Fibroblast of skin of right biceps (primary cell): Measurements from ENCODE around the gene BPIFA1.

Experiments
- DNase-seq: peaks from one replicate; pipeline ENCODE4 v3.0.0-alpha.2; 2013

The BPIFA1 gene

DNA sequence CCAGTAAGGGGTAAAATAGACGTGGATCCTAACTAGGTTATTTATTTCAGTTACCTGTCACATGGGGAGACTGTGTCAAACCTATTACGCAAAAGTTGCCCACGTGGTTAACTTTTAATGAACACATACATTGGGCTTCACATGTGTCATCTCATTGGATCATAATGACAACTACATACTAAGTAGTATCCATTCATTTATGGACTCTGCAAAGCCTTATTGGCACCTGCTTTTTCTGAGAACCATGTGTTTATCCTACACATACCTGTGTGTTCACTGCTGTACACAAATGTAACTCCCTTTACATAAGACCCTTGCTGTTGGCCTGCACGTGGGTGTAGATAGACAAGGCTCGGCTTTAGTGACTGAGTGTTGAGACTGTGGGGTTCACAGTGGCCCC is 5.1 kb downstream of the BPIFA1 start:
- DNase-seq: no peak

DNA sequence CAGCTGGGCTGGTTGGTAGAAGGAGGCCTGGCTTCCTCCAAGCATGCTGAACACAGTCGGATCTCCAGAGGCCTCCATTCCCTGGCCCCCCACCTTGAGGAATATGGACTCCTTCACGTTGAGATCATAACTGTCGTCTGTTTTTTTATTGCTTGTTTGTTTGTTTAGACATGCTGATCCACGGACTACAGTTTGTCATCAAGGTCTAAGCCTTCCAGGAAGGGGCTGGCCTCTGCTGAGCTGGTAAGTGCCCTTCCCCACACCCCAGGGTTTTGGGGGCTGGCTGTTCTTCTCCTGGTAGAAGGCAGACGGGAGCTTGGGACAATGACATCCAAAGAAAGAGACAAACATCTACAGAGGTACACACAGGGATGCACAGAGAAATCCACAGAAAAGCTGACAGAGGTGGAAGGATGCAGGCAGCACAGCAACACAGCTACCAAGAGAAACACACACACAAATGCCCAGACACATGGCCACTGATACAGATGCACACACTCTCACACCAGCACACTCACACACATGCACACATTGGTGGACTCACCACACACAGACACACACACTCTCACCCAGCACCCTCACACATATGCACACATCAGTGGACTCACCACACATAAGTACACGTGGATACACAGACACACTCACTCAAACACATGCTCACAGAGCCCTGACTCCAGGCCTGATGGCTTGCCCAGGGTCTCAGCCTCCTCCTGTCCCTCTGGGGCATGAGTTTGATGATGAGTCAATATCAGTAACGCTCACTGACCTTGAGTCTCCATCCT is 6.7 kb downstream of the BPIFA1 start:
- DNase-seq: no peak

DNA sequence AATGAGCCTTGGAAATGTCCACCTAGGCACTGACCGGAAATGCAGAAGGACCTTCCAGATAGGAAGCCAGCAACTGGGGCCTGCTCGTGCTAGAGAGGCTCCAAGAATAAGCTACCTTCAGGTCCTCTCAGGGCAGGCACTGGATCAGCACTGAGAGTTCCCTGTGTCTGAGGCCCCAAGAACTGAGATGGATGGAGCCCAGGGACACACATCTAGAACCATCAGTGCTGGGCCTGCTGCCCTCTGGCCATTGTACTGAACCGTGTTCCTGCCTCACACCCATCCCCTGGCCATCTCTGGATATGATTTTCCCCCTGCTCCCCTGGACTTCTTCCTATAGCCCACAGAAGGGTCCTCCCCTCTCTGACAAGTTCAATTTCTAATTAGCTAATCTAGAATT is 10.3 kb downstream of the BPIFA1 start:
- no peak for DNase-seq

DNA sequence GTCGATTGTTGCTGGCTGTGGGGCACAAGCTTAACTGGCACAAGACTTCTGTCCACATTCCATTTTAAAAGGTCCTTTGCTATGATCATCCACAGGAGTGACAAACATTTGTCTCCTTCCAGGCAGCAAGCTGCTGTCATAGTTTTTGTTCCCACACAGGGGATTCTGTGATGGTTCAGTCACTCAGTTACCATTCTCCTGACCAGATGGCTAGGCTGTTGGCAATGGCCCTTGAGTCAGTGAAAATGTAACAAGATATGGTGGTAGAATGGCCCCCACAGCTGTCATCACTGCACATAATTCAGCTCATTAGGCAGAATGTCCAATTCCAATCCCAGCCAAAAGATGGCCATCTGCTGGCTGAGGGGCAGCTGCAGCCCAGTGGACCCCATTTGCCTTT is 13.7 kb downstream of the BPIFA1 start:
- no peak for DNase-seq

DNA sequence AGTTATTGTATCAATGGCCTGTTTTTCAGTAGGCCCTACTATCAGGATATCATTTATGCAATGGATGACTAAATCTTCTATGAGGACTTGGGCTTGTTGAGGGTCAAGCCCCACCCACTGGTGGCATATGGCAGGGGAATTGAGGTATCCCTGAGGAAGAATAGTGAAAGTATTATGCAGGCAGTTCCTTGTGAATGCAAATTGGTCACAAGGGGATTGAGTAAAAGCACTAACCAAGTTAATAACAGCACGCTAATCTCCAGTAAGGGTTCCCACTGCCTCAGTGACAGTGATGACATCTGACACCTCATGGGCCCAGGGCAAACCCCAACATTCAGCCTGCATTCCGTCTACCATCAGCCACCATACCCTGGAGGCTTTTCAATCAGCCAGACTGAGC is 14.9 kb downstream of the BPIFA1 start:
- DNase-seq: no peak

DNA sequence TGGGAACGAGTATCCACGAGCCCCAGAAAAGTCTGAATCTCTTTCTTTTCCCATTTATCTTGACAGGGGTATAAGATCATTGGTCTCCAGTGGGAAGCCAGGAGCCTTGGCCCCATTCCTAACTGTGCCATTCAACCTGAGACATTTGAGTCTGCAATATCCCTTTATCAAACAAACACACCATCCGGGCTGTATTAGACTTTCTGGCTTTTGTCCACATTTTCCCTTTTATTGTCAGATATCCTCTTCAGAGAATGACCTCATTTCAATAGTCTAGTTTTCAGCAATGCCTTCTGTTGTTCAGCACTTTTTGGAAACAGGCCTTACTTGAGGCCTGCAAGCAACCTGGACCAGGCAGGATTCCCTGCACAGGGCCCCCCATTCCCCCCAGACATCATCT is 15.7 kb downstream of the BPIFA1 start:
- DNase-seq: no peak

DNA sequence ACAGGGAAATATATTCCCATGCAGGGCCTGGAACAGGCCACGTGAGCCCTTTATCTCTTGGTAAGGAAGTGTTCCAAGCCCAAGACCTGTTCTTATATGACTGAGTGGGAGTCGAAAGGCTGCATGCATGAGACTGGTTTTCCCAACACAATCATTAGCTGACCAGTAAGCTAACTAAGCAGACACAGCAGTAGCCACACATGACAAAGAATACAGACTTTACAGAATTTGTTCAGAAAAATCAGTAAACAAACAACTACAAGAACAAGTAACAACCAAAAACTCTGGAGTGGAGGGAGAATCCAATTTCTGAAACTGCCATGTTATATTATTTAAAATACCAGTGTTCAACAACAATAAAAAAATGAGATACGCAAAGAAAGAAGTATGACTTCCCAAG is 16.7 kb downstream of the BPIFA1 start:
- no peak for DNase-seq

DNA sequence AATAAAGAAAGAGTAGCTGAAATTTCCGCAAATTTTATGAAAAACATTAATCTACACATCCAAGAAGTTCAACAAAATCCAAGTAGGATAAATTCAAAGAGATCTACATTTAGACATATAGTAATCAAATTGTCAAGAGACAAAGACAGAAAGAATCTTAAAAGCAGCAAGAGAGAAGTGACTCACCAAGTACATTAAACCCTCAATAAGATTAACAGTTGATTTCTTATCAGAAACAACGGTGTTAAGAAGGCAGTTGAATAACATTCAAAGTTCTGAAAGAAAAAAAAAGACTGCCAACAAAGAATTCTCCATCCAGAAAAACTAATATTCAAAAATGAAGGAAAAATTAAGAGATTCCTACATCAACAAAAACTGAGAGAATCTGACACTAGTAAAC is 19.2 kb downstream of the BPIFA1 start:
- no peak for DNase-seq

DNA sequence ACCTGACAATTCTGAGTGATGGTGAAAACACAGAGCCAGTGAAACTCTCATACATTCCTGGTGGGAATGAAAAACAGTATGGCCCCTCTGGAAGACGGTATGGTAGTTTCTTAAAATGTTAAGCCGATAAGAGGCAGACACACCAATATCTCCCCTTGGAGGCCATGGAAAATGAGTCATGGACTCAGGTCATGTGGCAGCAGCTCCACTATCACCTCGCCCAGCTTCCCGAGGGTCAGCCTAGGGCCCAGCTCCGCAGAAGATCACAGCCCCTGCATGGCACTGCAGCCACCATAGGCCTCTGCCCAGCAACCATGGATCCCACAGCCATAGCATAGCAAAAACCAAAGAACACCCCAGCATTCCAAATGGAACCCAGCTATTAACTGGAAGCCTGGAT is 21.4 kb downstream of the BPIFA1 start:
- no peak for DNase-seq

DNA sequence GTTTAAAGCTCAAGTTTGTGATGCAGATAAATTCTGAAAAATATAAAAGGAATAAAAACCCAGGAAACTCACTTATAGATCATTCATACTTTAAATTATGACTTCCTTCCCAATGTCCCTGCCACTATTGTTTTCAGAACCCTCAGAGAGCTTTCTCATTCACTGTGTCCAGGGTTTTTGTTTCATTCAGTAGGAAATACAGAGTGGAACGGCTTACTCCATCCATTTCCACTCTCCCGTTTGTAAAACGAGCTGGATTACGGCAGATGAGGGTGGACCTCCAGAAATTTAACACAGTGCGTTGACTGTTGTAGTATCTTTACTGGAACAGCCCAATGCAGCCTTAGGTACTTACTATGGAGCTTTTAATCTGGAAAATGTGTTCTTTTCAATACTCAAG is 23.6 kb downstream of the BPIFA1 start:
- DNase-seq: no peak

DNA sequence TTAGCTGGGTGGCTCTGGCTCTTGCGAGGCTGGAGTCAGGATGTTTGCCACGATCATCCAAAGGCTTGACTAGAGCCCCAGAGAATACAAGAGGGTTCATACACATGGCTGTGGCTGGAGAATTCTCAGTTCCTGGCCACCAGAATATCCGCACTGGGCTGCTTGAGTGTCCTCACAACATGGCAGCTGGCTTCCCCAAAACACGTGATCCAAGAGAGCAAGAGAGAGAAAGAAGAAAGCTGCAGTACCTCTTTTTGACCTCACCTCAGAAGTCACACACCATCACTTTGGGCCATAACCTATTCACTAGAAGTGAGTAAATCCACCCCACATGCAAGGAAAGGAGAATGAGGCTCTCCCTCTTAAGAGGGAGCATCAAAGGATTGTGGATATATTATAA is 25.7 kb downstream of the BPIFA1 start:
- no peak for DNase-seq

DNA sequence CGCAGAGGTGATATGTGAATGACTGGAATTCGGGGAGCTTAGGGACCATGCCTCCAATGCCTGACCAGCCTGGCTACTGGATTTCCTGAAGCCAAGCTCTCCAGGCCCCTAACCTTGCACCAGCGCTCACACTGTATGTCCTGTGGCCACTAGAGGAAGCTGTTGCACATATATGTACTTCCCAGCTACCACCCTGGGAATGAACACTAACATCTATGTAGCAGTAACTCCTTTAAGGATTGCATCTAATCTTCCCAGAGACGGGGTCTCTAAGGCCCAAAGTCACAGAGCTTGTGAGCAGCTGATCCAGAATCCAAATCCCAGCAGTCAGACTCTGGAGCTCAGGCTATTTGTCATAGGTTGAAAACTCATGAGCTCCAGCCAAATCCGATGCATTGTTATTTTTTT is 26.9 kb downstream of the BPIFA1 start:
- DNase-seq: peak; percentile 40

DNA sequence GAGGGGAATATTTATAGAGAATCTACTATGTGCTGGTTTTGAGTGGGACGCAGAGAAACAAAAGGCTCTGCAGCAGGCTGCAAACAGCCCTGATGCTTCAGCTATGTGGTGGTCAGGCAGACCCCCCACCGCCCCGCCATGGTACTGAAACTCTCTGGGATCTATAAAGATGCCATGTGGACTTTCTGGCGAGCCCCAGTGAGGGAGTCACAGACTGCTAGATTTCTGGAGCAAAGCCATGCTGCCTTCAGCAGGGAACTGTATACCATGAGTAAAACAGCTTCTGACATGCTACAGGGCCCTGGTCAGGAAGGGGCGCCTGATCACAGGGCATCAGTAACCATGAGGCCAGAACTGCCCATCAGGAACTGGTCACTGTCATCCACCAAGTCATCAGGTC is 28.0 kb downstream of the BPIFA1 start:
- no peak for DNase-seq

DNA sequence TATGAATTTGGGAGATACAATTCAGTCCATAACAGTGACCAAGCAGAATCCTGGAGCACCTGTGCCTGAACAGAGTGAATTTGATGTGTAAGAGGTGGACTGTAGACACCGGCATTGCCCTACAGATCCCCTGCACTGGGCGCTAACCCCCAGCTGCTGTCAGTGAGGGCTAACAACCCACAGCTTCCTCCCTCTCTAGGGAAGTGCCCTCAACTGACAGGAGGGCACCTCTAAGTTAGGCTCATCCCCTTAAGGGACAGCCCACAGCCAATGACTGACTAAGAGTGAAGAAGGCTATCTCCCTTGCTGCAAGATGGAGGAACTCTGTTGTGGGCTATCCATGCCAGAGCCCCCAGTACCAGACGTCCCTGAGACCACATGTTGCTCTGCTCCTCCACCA is 31.9 kb downstream of the BPIFA1 start:
- DNase-seq: no peak

DNA sequence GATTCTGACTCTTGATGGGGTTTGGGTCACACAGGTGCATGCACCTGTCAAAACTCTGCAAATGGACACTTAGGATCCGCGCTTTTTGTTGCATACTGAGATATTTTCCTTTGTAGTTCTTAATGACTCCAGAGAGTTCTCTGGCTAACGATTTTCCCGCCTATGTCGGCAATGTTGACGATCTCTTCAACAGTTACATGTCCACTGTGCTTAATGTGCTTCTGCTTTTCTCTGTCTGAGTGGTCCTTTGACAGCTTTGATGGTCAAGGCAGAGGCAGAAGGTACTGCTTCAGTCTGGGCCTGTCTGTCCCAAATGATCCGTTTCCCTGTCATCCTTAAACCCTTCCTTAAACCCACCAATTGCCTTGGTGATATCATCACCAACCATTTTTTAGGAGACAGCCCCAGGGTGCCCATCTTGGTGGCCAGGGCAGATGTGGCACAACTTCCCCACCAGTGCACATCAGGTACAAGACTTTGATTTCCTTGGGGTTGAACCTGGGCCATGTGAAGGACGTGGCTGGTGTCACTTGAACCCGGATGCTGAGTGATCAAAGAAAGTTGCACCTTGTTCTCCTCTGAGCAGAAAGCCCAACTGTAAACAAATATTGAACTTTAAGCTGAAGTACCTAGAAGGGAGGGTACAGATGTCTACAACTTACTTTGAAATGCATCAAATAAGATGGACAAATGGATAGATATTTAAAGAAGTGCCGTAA is 36.5 kb downstream of the BPIFA1 start:
- no peak for DNase-seq

DNA sequence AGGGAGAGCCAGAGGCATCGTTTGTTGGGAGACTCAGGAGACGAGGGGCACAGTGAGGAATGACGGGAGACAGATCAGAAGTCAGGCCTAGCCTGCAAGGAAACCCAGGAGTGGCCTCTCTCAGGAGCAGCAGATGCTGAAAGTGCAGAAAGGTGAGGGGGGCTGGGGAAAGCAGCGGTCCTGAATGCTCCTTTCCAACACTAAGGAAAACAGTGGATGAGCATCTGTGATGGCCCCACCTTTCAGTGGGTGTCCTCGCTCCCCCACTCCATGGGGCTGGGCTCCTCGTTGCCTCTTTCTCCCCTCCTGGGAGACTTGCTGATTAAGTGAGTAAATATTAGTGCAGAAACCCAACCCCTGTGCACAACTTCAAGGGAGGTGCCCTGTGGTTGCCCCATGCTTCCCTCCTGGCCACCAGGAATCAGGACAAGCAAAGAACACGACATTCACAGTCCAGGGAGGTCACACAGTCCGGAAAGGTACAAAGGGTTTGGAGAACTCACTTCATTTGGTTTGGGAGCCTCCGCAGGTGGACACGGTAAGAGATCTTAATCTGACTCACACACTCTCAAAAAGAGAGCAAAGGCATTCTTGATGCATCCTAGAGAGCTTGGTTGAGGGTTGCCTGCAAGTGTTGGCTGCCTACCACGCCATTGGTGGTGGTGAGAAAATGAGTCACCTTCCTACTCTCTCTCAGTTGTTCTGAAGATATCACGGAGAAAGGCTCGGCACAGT is 37.5 kb downstream of the BPIFA1 start:
- no peak for DNase-seq

DNA sequence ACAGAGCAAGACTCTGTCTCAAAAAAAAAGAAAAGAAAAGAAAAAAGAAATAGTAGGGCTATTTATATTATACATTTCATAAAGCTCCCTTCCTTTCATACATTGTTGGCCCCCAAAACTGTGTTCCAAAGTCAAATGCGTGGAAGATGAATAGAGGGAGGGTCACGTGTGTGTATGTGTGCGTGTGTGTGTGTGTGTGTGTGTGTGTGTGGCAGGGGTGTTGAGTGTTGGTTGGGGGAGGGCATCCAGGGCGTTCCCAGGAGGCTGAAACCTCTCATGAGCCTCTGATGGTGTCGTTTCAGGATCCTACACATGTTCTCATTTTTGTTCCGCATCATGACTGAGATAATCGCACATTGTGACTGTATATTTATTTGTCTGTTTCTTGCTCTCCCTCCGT is 39.4 kb downstream of the BPIFA1 start:
- no peak for DNase-seq

DNA sequence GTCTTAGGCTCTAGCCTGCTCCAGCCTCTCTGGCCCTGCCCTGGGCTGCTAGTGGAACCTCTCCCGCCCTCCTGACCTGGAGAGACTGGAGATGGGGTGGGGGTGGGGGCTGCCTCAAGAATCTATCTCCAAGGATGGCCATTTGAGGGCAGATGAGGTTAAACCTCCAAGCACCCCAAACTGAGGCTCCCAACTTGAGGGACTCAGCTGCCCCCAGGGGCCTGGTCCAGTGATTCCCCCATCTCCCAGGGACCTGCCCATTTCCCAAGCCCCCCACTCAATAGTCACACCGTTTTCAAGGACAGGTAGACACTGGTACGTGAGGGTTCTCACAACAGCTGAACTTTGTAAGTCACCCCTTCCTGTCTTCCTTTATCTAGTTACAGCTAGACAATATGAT is 40.1 kb downstream of the BPIFA1 start:
- DNase-seq: no peak

DNA sequence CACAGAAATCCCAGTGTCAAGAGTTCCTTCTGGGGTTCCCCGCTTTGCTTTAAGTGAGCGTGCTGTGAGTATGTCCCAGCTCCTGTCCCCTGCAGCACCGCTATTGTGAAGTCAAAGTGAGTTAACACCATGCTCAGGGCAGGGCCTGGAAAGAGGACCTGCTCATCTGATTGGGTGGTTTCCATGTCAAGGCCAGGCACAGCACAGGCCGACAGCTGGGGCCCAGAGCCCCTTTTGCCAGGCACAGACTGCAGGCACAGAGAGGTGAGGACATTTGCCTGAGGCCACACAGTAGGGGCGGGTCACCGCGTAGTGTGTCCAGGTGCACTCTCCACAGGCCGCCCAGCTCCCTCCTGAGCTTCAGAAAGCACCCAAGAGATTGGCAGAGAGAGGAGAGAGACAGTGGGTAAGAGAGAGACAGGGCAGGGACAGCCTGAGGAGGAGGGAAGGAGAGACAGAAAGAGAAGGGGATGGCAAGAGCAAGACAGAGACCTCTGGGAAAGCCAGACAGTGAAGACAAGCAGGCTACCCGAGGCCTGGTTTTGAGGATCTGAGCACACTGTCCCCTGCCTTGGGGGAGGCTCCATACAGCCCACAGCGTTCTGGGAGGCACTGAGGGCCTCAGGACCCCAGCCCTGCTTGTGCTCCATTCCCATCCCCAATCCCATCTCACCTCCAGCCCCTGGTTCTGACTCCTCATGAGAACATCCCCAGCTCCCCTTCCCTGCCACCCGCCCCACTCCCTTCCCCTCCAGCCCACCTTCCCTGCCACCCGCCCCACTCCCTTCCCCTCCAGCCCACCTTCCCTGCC is 40.7 kb downstream of the BPIFA1 start:
- no peak for DNase-seq

DNA sequence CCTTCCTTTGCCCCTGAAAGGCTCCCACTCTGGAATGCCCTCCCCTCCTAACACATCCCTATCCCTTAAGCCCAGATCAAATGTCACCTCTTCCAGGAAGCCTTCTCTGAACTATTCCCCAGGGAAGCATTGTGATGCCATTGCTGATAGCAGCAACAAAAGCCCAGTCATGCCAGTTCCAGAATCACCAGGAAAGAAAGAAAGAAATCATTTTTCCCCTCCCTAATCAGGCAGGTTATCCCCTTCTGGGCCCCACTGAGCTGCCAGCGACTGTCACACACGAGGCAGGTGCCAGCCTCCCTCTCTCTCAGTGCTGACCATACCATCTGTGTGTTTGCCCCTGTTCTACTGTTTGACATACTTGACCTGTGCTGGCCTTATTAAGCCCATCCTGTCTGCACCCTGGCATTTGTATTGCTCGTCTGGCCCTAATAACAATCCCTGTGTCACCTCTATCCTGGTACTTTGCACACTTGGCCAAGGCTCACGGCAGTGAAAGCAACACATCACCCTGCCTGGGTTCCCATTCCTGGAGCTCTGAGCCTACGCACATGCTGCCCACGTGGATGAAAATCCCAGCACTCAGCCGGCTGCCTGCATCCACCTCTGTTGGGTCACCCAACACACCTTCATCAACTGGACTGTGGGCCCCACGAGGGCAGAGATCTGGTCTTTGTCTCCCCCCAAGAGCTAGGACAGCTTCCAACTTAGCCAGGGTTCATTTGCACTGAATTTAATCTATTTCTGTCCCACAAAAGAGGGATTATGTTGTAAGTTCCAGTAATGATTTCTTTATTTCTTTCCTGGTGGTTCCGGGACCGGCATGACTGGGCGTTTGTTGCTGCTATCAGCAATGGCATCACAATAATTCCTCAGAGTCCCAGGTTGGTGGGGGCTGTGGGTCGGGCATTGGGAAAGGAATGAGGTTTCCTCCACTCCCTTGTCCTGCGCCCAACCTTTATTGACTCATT is 42.0 kb downstream of the BPIFA1 start:
- DNase-seq: no peak

DNA sequence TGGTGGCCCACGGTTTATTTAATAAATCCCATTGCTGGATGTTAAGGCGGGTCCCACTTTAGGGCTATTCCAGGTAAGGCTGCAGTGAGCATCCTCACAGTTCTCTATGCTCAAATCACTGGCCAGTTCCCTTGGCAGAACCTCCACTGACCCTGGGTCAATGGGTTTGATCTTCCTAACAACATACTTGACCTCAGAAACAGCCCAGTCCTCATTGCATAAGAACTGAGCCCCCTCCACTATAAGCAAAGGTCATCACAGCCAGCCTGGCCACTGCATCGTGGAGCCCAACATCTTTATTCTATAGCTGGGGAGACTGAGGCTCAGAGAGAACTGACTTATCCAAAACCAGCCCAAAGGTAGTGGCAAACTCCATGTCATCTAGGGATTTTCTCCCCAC is 42.9 kb downstream of the BPIFA1 start:
- DNase-seq: no peak
